GM19324 (cell line): Measurements from ENCODE around the gene BBLN.

Experiments used
- ATAC-seq: cut with Tn5 transposase; IDR thresholded peaks from one replicate; pipeline ENCODE4 v1.9.1; 2021; ENCODE audit warnings: mild to moderate bottlenecking, moderate library complexity; ENCODE audit not compliant: unreplicated experiment, low FRiP score

BBLN gene

DNA sequence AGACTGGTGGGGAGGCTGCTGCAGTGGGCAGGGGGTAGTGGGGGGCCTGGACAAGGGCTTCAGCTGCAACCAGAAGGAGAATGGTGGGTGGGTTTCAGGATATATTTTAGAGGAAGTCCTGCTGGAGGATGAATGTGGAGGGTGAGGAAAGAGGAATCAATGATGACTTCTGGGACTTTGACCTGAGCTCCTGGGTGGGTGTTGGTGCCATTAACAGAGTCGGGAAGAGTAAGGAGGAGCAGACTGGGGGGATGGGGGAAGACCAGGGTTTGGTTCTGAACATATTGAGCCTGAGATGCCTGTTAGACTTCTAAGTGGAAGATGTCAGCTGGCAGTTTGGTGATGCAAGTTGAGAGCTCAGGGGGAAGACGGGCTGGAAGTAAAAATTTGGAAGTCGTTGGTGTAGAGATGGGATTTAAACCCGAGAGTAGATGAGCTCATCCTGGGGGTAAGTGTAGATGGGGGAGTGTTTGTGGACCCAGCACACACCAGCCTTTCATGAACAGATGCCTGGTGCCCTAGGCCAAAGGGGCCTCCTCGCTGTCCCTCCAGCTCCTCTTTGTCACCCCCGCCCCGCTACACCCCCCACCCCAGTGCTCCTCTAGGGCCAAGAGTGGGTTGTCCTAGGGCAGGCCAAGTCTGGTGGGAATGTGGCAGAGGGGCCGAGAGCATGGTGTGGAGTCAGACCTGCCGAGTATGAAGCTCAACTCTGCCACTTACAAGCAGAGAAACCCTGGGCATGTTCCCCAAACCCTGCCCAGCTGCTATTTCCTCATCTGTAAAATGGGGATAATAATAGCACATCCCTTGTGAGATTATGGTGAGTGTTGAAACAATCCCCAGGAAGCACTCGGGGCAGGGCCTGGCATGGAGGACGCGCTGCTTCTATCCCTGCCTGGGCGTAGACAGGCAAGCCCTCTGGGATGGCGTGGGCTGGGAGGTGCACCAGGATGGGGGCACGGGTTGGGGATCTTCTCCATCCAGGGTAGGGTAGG lies 47.1 kb downstream of the BBLN start:
- ATAC-seq = no peak

DNA sequence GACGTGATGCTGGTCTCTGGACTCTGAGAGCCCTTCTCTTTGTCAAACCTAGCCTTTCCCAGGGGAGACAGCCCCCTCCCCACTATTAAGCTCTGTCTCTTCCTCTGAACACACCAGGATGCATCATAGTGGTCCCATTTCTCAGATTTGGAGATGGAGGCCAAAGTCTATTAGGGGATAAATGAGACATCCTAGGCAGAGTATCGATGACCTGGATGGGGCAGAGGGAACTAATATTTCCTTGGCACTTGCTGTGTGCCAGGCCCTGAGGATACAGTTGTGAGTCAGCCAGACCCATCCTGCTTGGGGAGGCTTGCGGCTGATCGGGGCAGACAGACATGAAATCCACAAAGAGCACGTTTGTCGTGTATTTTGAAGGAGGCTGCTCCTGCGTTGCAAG lies 48.3 kb downstream of the BBLN start:
- ATAC-seq = no peak

- no peak for ATAC-seq
These were observed 49.0 kb downstream of the BBLN start for GRCh38 chr9:128208946-128209669.

GRCh38 chr9:128211186-128211980 lies 51.3 kb downstream of the BBLN start:
- ATAC-seq = no peak

GRCh38 chr9:128211981-128212281 lies 51.9 kb downstream of the BBLN start:
- ATAC-seq = no peak
